ENCODE measurements around the gene ANKRD28. TPM values are rescaled to one million over a fixed set of nuclear protein-coding genes. Genes with fewer than 3 reads are reported as not detected.
"Not testable (repeated sequence)": the region's sequence is repeated elsewhere in the genome, so short reads cannot be mapped to it uniquely, and the experiment has no call there.

ANKRD28 gene
- polyA plus RNA-seq = 29.8 TPM
- long read RNA-seq, donor 1, full-length matches to known transcripts = 1 of 1 reads
- long read RNA-seq, donor 1, partial matches to known transcripts = 0 of 1 reads
- long read RNA-seq, donor 1, other reads (novel, unspliced or antisense) = 0 of 1 reads
- long read RNA-seq, donor 2, full-length matches to known transcripts = 1 of 1 reads
- long read RNA-seq, donor 2, partial matches to known transcripts = 0 of 1 reads
- long read RNA-seq, donor 2, other reads (novel, unspliced or antisense) = 0 of 1 reads
- long read RNA-seq, donor 3 = 0 reads
- long read RNA-seq, donor 4 = 0 reads
- long read RNA-seq, donor 5, full-length matches to known transcripts = 2 of 2 reads
- long read RNA-seq, donor 5, partial matches to known transcripts = 0 of 2 reads
- long read RNA-seq, donor 5, other reads (novel, unspliced or antisense) = 0 of 2 reads
- long read RNA-seq, donor 6, full-length matches to known transcripts = 1 of 11 reads
- long read RNA-seq, donor 6, partial matches to known transcripts = 10 of 11 reads
- long read RNA-seq, donor 6, other reads (novel, unspliced or antisense) = 0 of 11 reads
- long read RNA-seq, donor 7 = 0 reads
- long read RNA-seq, donor 8, full-length matches to known transcripts = 1 of 1 reads
- long read RNA-seq, donor 8, partial matches to known transcripts = 0 of 1 reads
- long read RNA-seq, donor 8, other reads (novel, unspliced or antisense) = 0 of 1 reads
- long read RNA-seq, donor 9 = 0 reads
- long read RNA-seq, donor 10, full-length matches to known transcripts = 1 of 1 reads
- long read RNA-seq, donor 10, partial matches to known transcripts = 0 of 1 reads
- long read RNA-seq, donor 10, other reads (novel, unspliced or antisense) = 0 of 1 reads
- long read RNA-seq, donor 11, partial matches to known transcripts = 0 of 1 reads
- long read RNA-seq, donor 11, other reads (novel, unspliced or antisense) = 0 of 1 reads

GRCh38 chr3:15797642-15798303 is at the start of gene ANKRD28:
Gene ANKRD28 (minus strand): TSS chr3:15797979. CDS start chr3:15796521, 1,458 bp downstream.
- no peaks in the 10 kb centered on the region for H3K36me3 ChIP-seq (ENCODE audit: control insufficient read depth, insufficient read depth, low read length)
- peak in 1 of 2 donors; percentile 52 for DNase-seq
- H3K4me3 ChIP-seq (ENCODE audit: low read length) = peak within 1 kb of the TSS; percentile 22
- no peaks in the 10 kb centered on the region for H3K27me3 ChIP-seq (ENCODE audit: control insufficient read depth, insufficient read depth, low read length)
- WGBS (ENCODE audit: insufficient coverage, low lambda C conversion rate) = 19% methylated on average over 4 of the region's 6 CpGs
- H3K27ac ChIP-seq (ENCODE audit: low read length) = peak within 1 kb of the TSS; percentile 61
- no peaks in the 10 kb centered on the region for H3K4me1 ChIP-seq (ENCODE audit: control insufficient read depth, insufficient read depth, low read length)
- no peaks in the 10 kb centered on the region for H3K9me3 ChIP-seq (ENCODE audit: control insufficient read depth, low read depth, low read length)

GRCh38 chr3:15847239-15847638 is 49.5 kb upstream of the ANKRD28 start:
- H3K27ac ChIP-seq (ENCODE audit: low read length) = no peak overlapping the region
- H3K27me3 ChIP-seq (ENCODE audit: control insufficient read depth, insufficient read depth, low read length) = no peaks in the 10 kb centered on the region
- peaks cover 9% of the 10 kb centered on the region for H3K36me3 ChIP-seq (ENCODE audit: control insufficient read depth, insufficient read depth, low read length)
- H3K4me3 ChIP-seq (ENCODE audit: low read length) = no peak overlapping the region
- DNase-seq = no peak
- peaks cover 3% of the 10 kb centered on the region for H3K9me3 ChIP-seq (ENCODE audit: control insufficient read depth, low read depth, low read length)
- no peaks in the 10 kb centered on the region for H3K4me1 ChIP-seq (ENCODE audit: control insufficient read depth, insufficient read depth, low read length)

GRCh38 chr3:15846606-15847005 is 48.8 kb upstream of the ANKRD28 start:
- no peak for DNase-seq
- Histone ChIP-seq H3K27ac (ENCODE audit: low read length) (no peak overlapping the region), H3K9me3 (ENCODE audit: control insufficient read depth, low read depth, low read length) (peaks cover 2% of the 10 kb centered on the region)

GRCh38 chr3:15845475-15845874 is 47.7 kb upstream of the ANKRD28 start:
- Histone ChIP-seq H3K27ac (ENCODE audit: low read length) (no peak overlapping the region), H3K27me3 (ENCODE audit: control insufficient read depth, insufficient read depth, low read length) (no peaks in the 10 kb centered on the region), H3K9me3 (ENCODE audit: control insufficient read depth, low read depth, low read length) (peaks cover 7% of the 10 kb centered on the region), H3K4me3 (ENCODE audit: low read length) (no peak overlapping the region), H3K36me3 (ENCODE audit: control insufficient read depth, insufficient read depth, low read length) (peaks cover 3% of the 10 kb centered on the region), H3K4me1 (ENCODE audit: control insufficient read depth, insufficient read depth, low read length) (no peaks in the 10 kb centered on the region)
- no peak for DNase-seq
- WGBS (ENCODE audit: insufficient coverage, low lambda C conversion rate) = 94% methylated on average over 3 of the region's 3 CpGs

More at GRCh38 chr3:15846606-15847005, 48.8 kb upstream of the ANKRD28 start:
- Histone ChIP-seq H3K4me3 (ENCODE audit: low read length) (no peak overlapping the region), H3K4me1 (ENCODE audit: control insufficient read depth, insufficient read depth, low read length) (no peaks in the 10 kb centered on the region), H3K27me3 (ENCODE audit: control insufficient read depth, insufficient read depth, low read length) (no peaks in the 10 kb centered on the region), H3K36me3 (ENCODE audit: control insufficient read depth, insufficient read depth, low read length) (peaks cover 9% of the 10 kb centered on the region)

GRCh38 chr3:15844889-15845288 is 47.1 kb upstream of the ANKRD28 start:
- 100% methylated on average over 1 of the region's 3 CpGs for WGBS (ENCODE audit: insufficient coverage, low lambda C conversion rate)
- Histone ChIP-seq H3K4me1 (ENCODE audit: control insufficient read depth, insufficient read depth, low read length) (no peaks in the 10 kb centered on the region), H3K9me3 (ENCODE audit: control insufficient read depth, low read depth, low read length) (peaks cover 11% of the 10 kb centered on the region), H3K36me3 (ENCODE audit: control insufficient read depth, insufficient read depth, low read length) (no peaks in the 10 kb centered on the region), H3K27me3 (ENCODE audit: control insufficient read depth, insufficient read depth, low read length) (no peaks in the 10 kb centered on the region), H3K27ac (ENCODE audit: low read length) (no peak overlapping the region), H3K4me3 (ENCODE audit: low read length) (no peak overlapping the region)
- no peak for DNase-seq

- not testable (repeated sequence) for H3K9me3 ChIP-seq (ENCODE audit: control insufficient read depth, low read depth, low read length); H3K27ac ChIP-seq (ENCODE audit: low read length); H3K4me1 ChIP-seq (ENCODE audit: control insufficient read depth, insufficient read depth, low read length); H3K27me3 ChIP-seq (ENCODE audit: control insufficient read depth, insufficient read depth, low read length); DNase-seq; H3K4me3 ChIP-seq (ENCODE audit: low read length); H3K36me3 ChIP-seq (ENCODE audit: control insufficient read depth, insufficient read depth, low read length)
- 100% methylated on average over 2 of the region's 4 CpGs for WGBS (ENCODE audit: insufficient coverage, low lambda C conversion rate)
Observed at GRCh38 chr3:15841091-15841973, 43.6 kb upstream of the ANKRD28 start.

GRCh38 chr3:15839568-15839967 is 41.8 kb upstream of the ANKRD28 start:
- no peaks in the 10 kb centered on the region for H3K27me3 ChIP-seq (ENCODE audit: control insufficient read depth, insufficient read depth, low read length)
- H3K36me3 ChIP-seq (ENCODE audit: control insufficient read depth, insufficient read depth, low read length) = no peaks in the 10 kb centered on the region
- no peaks in the 10 kb centered on the region for H3K4me1 ChIP-seq (ENCODE audit: control insufficient read depth, insufficient read depth, low read length)
- WGBS (ENCODE audit: insufficient coverage, low lambda C conversion rate) = 100% methylated on average over 1 of the region's 2 CpGs
- DNase-seq = no peak
- peaks cover 9% of the 10 kb centered on the region for H3K9me3 ChIP-seq (ENCODE audit: control insufficient read depth, low read depth, low read length)
- no peak overlapping the region for H3K27ac ChIP-seq (ENCODE audit: low read length)
- no peak overlapping the region for H3K4me3 ChIP-seq (ENCODE audit: low read length)

GRCh38 chr3:15831927-15832326 is 34.1 kb upstream of the ANKRD28 start:
- no peak for DNase-seq
- 50% methylated on average over 1 of the region's 1 CpG for WGBS (ENCODE audit: insufficient coverage, low lambda C conversion rate)

GRCh38 chr3:15825016-15825415 is 27.2 kb upstream of the ANKRD28 start:
- WGBS (ENCODE audit: insufficient coverage, low lambda C conversion rate) = 90% methylated on average over 2 of the region's 4 CpGs
- Histone ChIP-seq H3K9me3 (ENCODE audit: control insufficient read depth, low read depth, low read length) (no peaks in the 10 kb centered on the region), H3K27me3 (ENCODE audit: control insufficient read depth, insufficient read depth, low read length) (no peaks in the 10 kb centered on the region), H3K27ac (ENCODE audit: low read length) (no peak overlapping the region), H3K36me3 (ENCODE audit: control insufficient read depth, insufficient read depth, low read length) (no peaks in the 10 kb centered on the region), H3K4me1 (ENCODE audit: control insufficient read depth, insufficient read depth, low read length) (no peaks in the 10 kb centered on the region), H3K4me3 (ENCODE audit: low read length) (no peak overlapping the region)
- no peak for DNase-seq

More at GRCh38 chr3:15831927-15832326, 34.1 kb upstream of the ANKRD28 start:
- Histone ChIP-seq H3K36me3 (ENCODE audit: control insufficient read depth, insufficient read depth, low read length) (no peaks in the 10 kb centered on the region), H3K27me3 (ENCODE audit: control insufficient read depth, insufficient read depth, low read length) (no peaks in the 10 kb centered on the region), H3K27ac (ENCODE audit: low read length) (no peak overlapping the region), H3K9me3 (ENCODE audit: control insufficient read depth, low read depth, low read length) (no peaks in the 10 kb centered on the region), H3K4me3 (ENCODE audit: low read length) (no peak overlapping the region), H3K4me1 (ENCODE audit: control insufficient read depth, insufficient read depth, low read length) (no peaks in the 10 kb centered on the region)
